Measurements from ENCODE around the gene TMEM218. TPM values are rescaled to one million over a fixed set of nuclear protein-coding genes. Genes with fewer than 3 reads are reported as not detected.

Gene TMEM218
- total and polyA plus RNA-seq, 2 donors (not counting 3 experiments of a cell fraction or from before 2014, with no cell fraction given), result 23.8 to 45.1 TPM

DNA sequence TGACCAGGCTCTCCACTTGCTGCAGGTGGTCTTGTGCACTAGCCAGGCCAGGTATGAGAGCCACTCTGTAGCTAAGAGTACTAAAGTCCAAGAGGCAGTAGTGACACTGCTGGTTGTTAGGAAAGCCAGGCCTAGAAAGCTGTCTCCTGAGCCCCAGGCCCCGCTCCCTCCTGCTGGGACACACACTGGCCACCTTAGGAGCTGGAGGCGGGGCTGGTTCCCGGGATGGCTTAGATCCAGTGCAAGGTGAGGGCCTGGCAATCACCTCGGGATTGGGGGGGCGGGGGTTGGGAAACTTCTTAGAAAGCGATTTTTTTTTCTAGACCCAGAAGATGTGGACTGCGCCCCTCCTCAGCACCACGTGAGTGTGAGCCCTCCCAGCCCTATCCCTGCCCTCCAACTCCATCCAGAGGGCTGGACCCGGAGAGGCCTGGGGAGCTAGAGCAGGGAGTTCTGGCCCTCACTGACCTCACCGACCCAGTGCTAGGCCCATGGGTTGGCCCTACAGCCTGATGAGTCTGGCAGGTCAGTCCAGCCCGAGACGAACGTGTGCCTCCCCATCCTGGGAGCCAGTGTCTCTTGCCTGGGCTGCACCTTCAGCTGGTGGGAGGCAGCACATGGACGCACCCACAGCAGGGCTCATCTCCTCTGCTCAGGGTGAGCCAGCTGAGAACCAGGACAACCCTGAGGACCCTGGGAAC lies 30.2 kb downstream of the TMEM218 start:
- no TSS peak for BruUV-seq (replicated peaks)
- FAIRE-seq, result no peak

DNA sequence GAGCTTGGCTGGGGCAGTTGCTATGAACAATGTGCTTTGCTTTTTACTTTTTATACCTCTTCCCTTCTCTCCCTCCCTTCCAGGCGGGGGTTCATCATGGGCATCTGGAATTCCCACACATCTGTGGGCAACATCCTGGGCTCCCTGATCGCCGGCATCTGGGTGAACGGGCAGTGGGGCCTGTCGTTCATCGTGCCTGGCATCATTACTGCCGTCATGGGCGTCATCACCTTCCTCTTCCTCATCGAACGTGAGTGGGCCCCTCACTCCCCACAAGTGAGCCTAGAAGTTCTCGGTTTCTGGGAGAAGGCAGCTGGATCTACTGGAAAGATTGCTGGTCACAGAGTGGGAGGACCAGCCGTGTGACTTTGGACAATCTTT lies 30.9 kb downstream of the TMEM218 start:
- Histone ChIP-seq H3K4me2 (ENCODE audit: insufficient read depth, low read length) (no peak overlapping the region), H3K4me1 (ENCODE audit: control insufficient read depth, extremely low read depth, insufficient read depth, low read length) (peaks cover 12% of the 10 kb centered on the region), H3K36me3 (ENCODE audit: control insufficient read depth in 2 of 2, extremely low read depth in 1 of 2, insufficient read depth in 2 of 2, low read length in 2 of 2) (no peaks in the 10 kb centered on the region), H3K9me1 (replicated peaks; ENCODE audit: control insufficient read depth, extremely low read depth, insufficient read depth, low read length) (no peaks in the 10 kb centered on the region), H3K9ac (replicated peaks; ENCODE audit: extremely low read depth, insufficient read depth, low read length) (no peak overlapping the region), H3K79me2 (ENCODE audit: control insufficient read depth, insufficient read depth, low read length) (no peaks in the 10 kb centered on the region), H3K27ac (ENCODE audit: insufficient read depth, low read depth, low read length) (no peak overlapping the region), H3K27me3 (ENCODE audit: control insufficient read depth in 2 of 2, insufficient read depth in 2 of 2, low read length in 2 of 2) (no peaks in the 10 kb centered on the region), H3K4me3 (replicated peaks in 1 of 3; ENCODE audit: insufficient read depth in 1 of 3, low read depth in 1 of 3, low read length in 3 of 3) (no peak overlapping the region), H3K9me3 (replicated peaks; ENCODE audit: control insufficient read depth, insufficient read depth, low read length) (no peaks in the 10 kb centered on the region), H2AFZ (ENCODE audit: low read depth, low read length) (no peak overlapping the region), H4K20me1 (replicated peaks; ENCODE audit: control insufficient read depth, extremely low read depth, insufficient read depth, low read length) (no peaks in the 10 kb centered on the region)
- dilution Hi-C loops (cut with MboI; ENCODE audit: extremely low pct_ligation_motif_present, low sequenced_read_pairs) (no loop called here), intact Hi-C loops (cut with micrococcal nuclease) (no loop called here)
- no peak for TF ChIP-seq MYC (IDR thresholded peaks at IDR 0.05; ENCODE audit: low read depth, low read length)
- TF ChIP-seq JUN (IDR thresholded peaks at IDR 0.05; ENCODE audit: borderline replicate concordance, insufficient read depth, insufficient read length, low read depth), result no peak
- no peak for TF ChIP-seq POLR2AphosphoS5 (IDR thresholded peaks at IDR 0.05; ENCODE audit: insufficient read depth, low read depth, low read length)
- no peak for TF ChIP-seq GATA2 (IDR thresholded peaks at IDR 0.05; ENCODE audit: insufficient read depth, insufficient read length, low read depth, low read length)
- TF ChIP-seq EZH2 (IDR thresholded peaks at IDR 0.05; ENCODE audit: borderline replicate concordance, low read depth, low read length, severe bottlenecking), result no peak
- TF ChIP-seq, protein P1, sequence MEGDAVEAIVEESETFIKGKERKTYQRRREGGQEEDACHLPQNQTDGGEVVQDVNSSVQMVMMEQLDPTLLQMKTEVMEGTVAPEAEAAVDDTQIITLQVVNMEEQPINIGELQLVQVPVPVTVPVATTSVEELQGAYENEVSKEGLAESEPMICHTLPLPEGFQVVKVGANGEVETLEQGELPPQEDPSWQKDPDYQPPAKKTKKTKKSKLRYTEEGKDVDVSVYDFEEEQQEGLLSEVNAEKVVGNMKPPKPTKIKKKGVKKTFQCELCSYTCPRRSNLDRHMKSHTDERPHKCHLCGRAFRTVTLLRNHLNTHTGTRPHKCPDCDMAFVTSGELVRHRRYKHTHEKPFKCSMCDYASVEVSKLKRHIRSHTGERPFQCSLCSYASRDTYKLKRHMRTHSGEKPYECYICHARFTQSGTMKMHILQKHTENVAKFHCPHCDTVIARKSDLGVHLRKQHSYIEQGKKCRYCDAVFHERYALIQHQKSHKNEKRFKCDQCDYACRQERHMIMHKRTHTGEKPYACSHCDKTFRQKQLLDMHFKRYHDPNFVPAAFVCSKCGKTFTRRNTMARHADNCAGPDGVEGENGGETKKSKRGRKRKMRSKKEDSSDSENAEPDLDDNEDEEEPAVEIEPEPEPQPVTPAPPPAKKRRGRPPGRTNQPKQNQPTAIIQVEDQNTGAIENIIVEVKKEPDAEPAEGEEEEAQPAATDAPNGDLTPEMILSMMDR (IDR thresholded peaks at IDR 0.05; ENCODE audit: extremely low read depth in 1 of 2, insufficient read depth in 1 of 2, low read depth in 1 of 2, low read length in 2 of 2), result no peak
- TF ChIP-seq POLR2A (IDR thresholded peaks at IDR 0.05; ENCODE audit: low read depth, low read length), result no peak
- no peak for TF ChIP-seq FOS (IDR thresholded peaks at IDR 0.05; ENCODE audit: borderline replicate concordance, insufficient read depth, low read length)
- TF ChIP-seq, protein P2, sequence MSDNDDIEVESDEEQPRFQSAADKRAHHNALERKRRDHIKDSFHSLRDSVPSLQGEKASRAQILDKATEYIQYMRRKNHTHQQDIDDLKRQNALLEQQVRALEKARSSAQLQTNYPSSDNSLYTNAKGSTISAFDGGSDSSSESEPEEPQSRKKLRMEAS (IDR thresholded peaks at IDR 0.05; ENCODE audit: insufficient read depth, insufficient read length), result no peak
- FAIRE-seq, result no peak
- ChIA-PET CTCF (interaction anchor here (1.0 to 1.8 kb wide), 2 partner anchors 11 kb away, joined by 4 to 5 read pairs; no protein-coding TSS in a partner anchor), POLR2A (no interaction called here)
- no peak for DNase-seq (ENCODE audit: low read depth, low spot score)
- BruUV-seq (replicated peaks), result no TSS peak

More for the DNA sequence above, 30.2 kb downstream of the TMEM218 start:
- POLR2A ChIA-PET, result no interaction called here
- DNase-seq (ENCODE audit: low read depth, low spot score), result no peak
- no peaks in the 10 kb centered on the region for H4K20me1 ChIP-seq (replicated peaks; ENCODE audit: control insufficient read depth, extremely low read depth, insufficient read depth, low read length)
- H3K9me3 ChIP-seq (replicated peaks; ENCODE audit: control insufficient read depth, insufficient read depth, low read length), result no peaks in the 10 kb centered on the region
- no peaks in the 10 kb centered on the region for H3K9me1 ChIP-seq (replicated peaks; ENCODE audit: control insufficient read depth, extremely low read depth, insufficient read depth, low read length)
- no peaks in the 10 kb centered on the region for H3K27me3 ChIP-seq (ENCODE audit: control insufficient read depth in 2 of 2, insufficient read depth in 2 of 2, low read length in 2 of 2)
- H3K4me3 ChIP-seq (replicated peaks in 1 of 3; ENCODE audit: insufficient read depth in 1 of 3, low read depth in 1 of 3, low read length in 3 of 3), result no peak overlapping the region
- H3K36me3 ChIP-seq (ENCODE audit: control insufficient read depth in 2 of 2, extremely low read depth in 1 of 2, insufficient read depth in 2 of 2, low read length in 2 of 2), result no peaks in the 10 kb centered on the region
- TF ChIP-seq POLR2A (IDR thresholded peaks at IDR 0.05; ENCODE audit: low read depth, low read length) (no peak), JUN (IDR thresholded peaks at IDR 0.05; ENCODE audit: borderline replicate concordance, insufficient read depth, insufficient read length, low read depth) (no peak), GATA2 (IDR thresholded peaks at IDR 0.05; ENCODE audit: insufficient read depth, insufficient read length, low read depth, low read length) (no peak), POLR2AphosphoS5 (IDR thresholded peaks at IDR 0.05; ENCODE audit: insufficient read depth, low read depth, low read length) (no peak)
- TF ChIP-seq, protein P2 (IDR thresholded peaks at IDR 0.05; ENCODE audit: insufficient read depth, insufficient read length), result no peak
- dilution Hi-C loops (cut with MboI; ENCODE audit: extremely low pct_ligation_motif_present, low sequenced_read_pairs) (no loop called here), intact Hi-C loops (cut with micrococcal nuclease) (no loop called here)
- no peak overlapping the region for H3K4me2 ChIP-seq (ENCODE audit: insufficient read depth, low read length)
- H3K79me2 ChIP-seq (ENCODE audit: control insufficient read depth, insufficient read depth, low read length), result no peaks in the 10 kb centered on the region
- no peak overlapping the region for H3K9ac ChIP-seq (replicated peaks; ENCODE audit: extremely low read depth, insufficient read depth, low read length)
- peaks cover 12% of the 10 kb centered on the region for H3K4me1 ChIP-seq (ENCODE audit: control insufficient read depth, extremely low read depth, insufficient read depth, low read length)
- H3K27ac ChIP-seq (ENCODE audit: insufficient read depth, low read depth, low read length), result no peak overlapping the region
- CTCF ChIA-PET, result interaction anchor here (1.8 kb wide), 1 partner anchor 12 kb away, joined by 4 read pairs; no protein-coding TSS in a partner anchor
- no peak overlapping the region for H2AFZ ChIP-seq (ENCODE audit: low read depth, low read length)
